PC-3 (cell line): ENCODE results near the gene PCSK5.

Source experiments
- CTCF ChIP-seq: fragments of 300-600 bp; sonication (generic); conservative IDR thresholded peaks from 2 replicates; pipeline ENCODE4 v1.5.1; 2017; ENCODE audit warnings: antibody characterized with exemption, low read depth, mild to moderate bottlenecking, low read length
- EZH2 ChIP-seq: fragments of 300-600 bp; sonication (generic); IDR thresholded peaks from one replicate; pipeline ENCODE4 v1.6.1; 2017; ENCODE audit warnings: antibody characterized with exemption, mild to moderate bottlenecking, low read length; ENCODE audit not compliant: unreplicated experiment
- EZH2phosphoT487 ChIP-seq: fragments of 300-600 bp; sonication (generic); IDR thresholded peaks from 2 replicates; pipeline ENCODE4 v1.6.1; 2018; ENCODE audit warnings: mild to moderate bottlenecking, antibody characterized with exemption, low read length, borderline replicate concordance

- no peak for TF ChIP-seq EZH2
- no peak for TF ChIP-seq CTCF
- no peak for TF ChIP-seq EZH2phosphoT487
Measured at GRCh38 chr9:76038431-76038830, 148.0 kb downstream of the PCSK5 start.
